ENCODE measurements around the gene ANK3. TPM values are rescaled to one million over a fixed set of nuclear protein-coding genes. Genes with fewer than 3 reads are reported as not detected.

ANK3 gene
- total and polyA plus RNA-seq, 8 donors = 3.6 to 115 (median 31.1) TPM

DNA sequence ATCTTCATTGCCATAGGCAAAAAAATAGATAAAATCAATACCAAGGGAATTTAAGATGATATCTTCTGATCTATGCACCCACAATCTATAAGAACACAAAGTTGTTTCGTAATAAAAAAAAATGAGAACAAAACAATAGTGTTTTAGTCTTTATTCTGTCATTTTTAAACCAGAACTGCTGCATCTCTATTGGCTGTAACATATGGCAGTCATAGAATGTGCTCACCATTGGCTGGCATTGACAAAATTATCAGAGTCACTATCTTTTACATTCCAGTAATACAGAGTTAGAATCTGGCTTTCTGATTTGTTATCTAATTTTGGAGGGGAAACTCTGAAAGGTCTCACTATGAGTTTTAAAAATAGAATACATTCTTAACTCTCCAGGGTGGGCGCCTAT is 344.7 kb downstream of the ANK3 start:
- intact Hi-C loops (cut with DNase I; ENCODE audit: low total_unique reads) = no loop called here
- Histone ChIP-seq H3K27ac (no peak overlapping the region), H3K9me3 (no peaks in the 10 kb centered on the region), H3K4me3 (no peak overlapping the region), H3K4me1 (peaks cover 15 to 44% (median 30%) of the 10 kb centered on the region in 4 donors), H3K36me3 (no peaks in the 10 kb centered on the region), H3K27me3 (no peaks in the 10 kb centered on the region)
- DNase-seq = no peak
- WGBS, 5 donors = 92 to 97% (median 95%) methylated on average over 2 of the region's 2 CpGs
- TF ChIP-seq POLR2AphosphoS5 (IDR thresholded peaks at IDR 0.05) (no peak), EP300 (IDR thresholded peaks at IDR 0.05) (no peak), CTCF (IDR thresholded peaks at IDR 0.05) (no peak), POLR2A (IDR thresholded peaks at IDR 0.05) (no peak)

- no peak for DNase-seq
- Histone ChIP-seq H3K27me3 (no peaks in the 10 kb centered on the region), H3K9me3 (no peaks in the 10 kb centered on the region), H3K4me1 (peaks cover 15 to 50% (median 32%) of the 10 kb centered on the region in 4 donors), H3K4me3 (no peak overlapping the region), H3K27ac (no peak overlapping the region), H3K36me3 (no peaks in the 10 kb centered on the region)
- intact Hi-C loops (cut with DNase I; ENCODE audit: low total_unique reads) = no loop called here
- 85 to 93% (median 92%) methylated on average over 2 of the region's 2 CpGs for WGBS, 5 donors
- no peak for TF ChIP-seq POLR2AphosphoS5 (IDR thresholded peaks at IDR 0.05)
- no peak for TF ChIP-seq CTCF (IDR thresholded peaks at IDR 0.05)
- no peak for TF ChIP-seq POLR2A (IDR thresholded peaks at IDR 0.05)
- no peak for TF ChIP-seq EP300 (IDR thresholded peaks at IDR 0.05)
These were observed 345.4 kb downstream of the ANK3 start for GRCh38 chr10:60044242-60044641.

GRCh38 chr10:60043561-60044241 is 346.0 kb downstream of the ANK3 start:
- H3K9me3 ChIP-seq = no peaks in the 10 kb centered on the region
- no peak for DNase-seq
- 45 to 58% (median 52%) methylated on average over 6 of the region's 6 CpGs for WGBS, 5 donors
- TF ChIP-seq CTCF (IDR thresholded peaks at IDR 0.05) (no peak), EP300 (IDR thresholded peaks at IDR 0.05) (no peak), POLR2AphosphoS5 (IDR thresholded peaks at IDR 0.05) (no peak), POLR2A (IDR thresholded peaks at IDR 0.05) (no peak)
- H3K27ac ChIP-seq = peak overlapping the region in 4 of 5 donors; percentile 9 to 78 (median 64)
- no peaks in the 10 kb centered on the region for H3K36me3 ChIP-seq
- H3K27me3 ChIP-seq = no peaks in the 10 kb centered on the region
- H3K4me3 ChIP-seq = no peak overlapping the region
- intact Hi-C loops (cut with DNase I; ENCODE audit: low total_unique reads) = no loop called here
- peaks cover 15 to 50% (median 32%) of the 10 kb centered on the region in 4 donors for H3K4me1 ChIP-seq

- no peak overlapping the region for H3K4me3 ChIP-seq
- H3K27ac ChIP-seq = peak overlapping the region in 4 of 5 donors; percentile 28 to 78 (median 60)
- H3K27me3 ChIP-seq = no peaks in the 10 kb centered on the region
- H3K9me3 ChIP-seq = no peaks in the 10 kb centered on the region
- H3K4me1 ChIP-seq = peaks cover 15 to 50% (median 32%) of the 10 kb centered on the region in 4 donors
- TF ChIP-seq POLR2AphosphoS5 (IDR thresholded peaks at IDR 0.05) = no peak
- no peak for TF ChIP-seq POLR2A (IDR thresholded peaks at IDR 0.05)
- TF ChIP-seq CTCF (IDR thresholded peaks at IDR 0.05) = no peak
- TF ChIP-seq EP300 (IDR thresholded peaks at IDR 0.05) = no peak
- WGBS, 5 donors = 18 to 44% (median 25%) methylated on average over 2 of the region's 2 CpGs
- no peaks in the 10 kb centered on the region for H3K36me3 ChIP-seq
- intact Hi-C loops (cut with DNase I; ENCODE audit: low total_unique reads) = no loop called here
- DNase-seq = peak in 1 of 2 donors; percentile 8
These were observed 346.8 kb downstream of the ANK3 start for GRCh38 chr10:60042914-60043313.
